HUES64 (cell line): ENCODE results near the gene CYCS.
"Not testable (repeated sequence)": the region's sequence is repeated elsewhere in the genome, so short reads cannot be mapped to it uniquely, and the experiment has no call there.

Experiments used
- H3K27ac ChIP-seq: 2 replicates; pipeline ENCODE4 v1.7.0; 2013; ENCODE audit warnings: low read depth, low read length, inconsistent platforms
- H3K27me3 ChIP-seq: 2 replicates; pipeline ENCODE4 v1.6.1; 2013; ENCODE audit warnings: mild to moderate bottlenecking, low read length; ENCODE audit not compliant: insufficient read depth
- H3K36me3 ChIP-seq: 2 replicates; pipeline ENCODE4 v1.6.1; 2013; ENCODE audit warnings: mild to moderate bottlenecking, low read length; ENCODE audit not compliant: insufficient read depth
- H3K4me1 ChIP-seq: 2 replicates; pipeline ENCODE4 v1.6.1; 2013; ENCODE audit warnings: mild to moderate bottlenecking, low read length, moderate library complexity; ENCODE audit not compliant: insufficient read depth
- H3K4me3 ChIP-seq: 2 replicates; pipeline ENCODE4 v1.5.1; 2013; ENCODE audit warnings: mild to moderate bottlenecking, low read length, moderate library complexity
- H3K9ac ChIP-seq: 2 replicates; pipeline ENCODE4 v1.6.1; 2013; ENCODE audit warnings: mild to moderate bottlenecking, low read depth, low read length
- H3K9me3 ChIP-seq: 2 replicates; pipeline ENCODE4 v1.6.1; 2013; ENCODE audit warnings: low read depth, low read length; ENCODE audit not compliant: insufficient read depth
- WGBS: fragments of 150-250, 120-280 bp; methylation state at CpG from one replicate; pipeline ENCODE4 v1.1.7; 2013; ENCODE audit warnings: missing lambda C conversion rate; 5-methylcytosine and 5-hydroxymethylcytosine counted together

The CYCS gene

DNA sequence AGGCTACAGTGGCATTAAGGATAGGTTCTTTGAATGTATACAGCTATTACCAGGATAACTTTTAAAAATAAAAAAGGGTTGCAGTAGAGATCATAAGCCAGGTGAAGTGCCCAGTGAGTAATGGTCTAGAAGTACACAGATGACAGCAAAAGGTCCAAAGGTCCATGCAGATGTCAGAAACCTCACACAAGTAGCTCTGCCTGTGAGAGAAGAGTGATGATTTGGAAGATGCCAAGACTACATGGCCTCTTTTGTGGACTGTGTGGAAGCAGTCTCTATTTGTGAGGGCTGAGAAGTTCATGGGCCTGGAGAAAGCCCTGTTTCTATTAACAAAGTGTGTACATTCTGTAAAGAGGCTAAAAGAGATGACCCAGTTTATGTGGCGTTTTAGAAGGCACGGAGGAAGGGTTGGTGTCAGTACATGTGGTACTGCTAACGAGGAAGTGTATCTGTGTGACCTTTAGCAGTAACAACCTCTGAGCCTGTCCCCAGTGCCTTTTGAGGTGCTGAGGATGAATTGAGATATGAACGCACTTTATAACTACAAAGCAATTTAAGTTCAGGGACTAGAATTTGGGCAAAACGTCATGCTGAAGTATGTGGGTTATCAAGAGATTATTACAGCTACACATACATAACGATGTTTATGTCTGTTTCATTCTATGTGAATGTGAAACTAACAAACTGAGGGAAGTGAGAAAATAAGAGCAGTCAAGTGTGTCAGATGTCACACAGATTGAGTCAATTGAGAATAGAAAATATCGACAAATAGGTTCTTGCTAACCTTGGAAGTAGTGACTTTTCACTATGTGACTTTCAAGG lies 7.6 kb downstream of the CYCS start:
- H3K4me3 ChIP-seq = no peak overlapping the region
- H3K27ac ChIP-seq = no peak overlapping the region
- no peaks in the 10 kb centered on the region for H3K27me3 ChIP-seq
- H3K4me1 ChIP-seq = no peaks in the 10 kb centered on the region
- H3K36me3 ChIP-seq = peaks cover 41% of the 10 kb centered on the region
- no peaks in the 10 kb centered on the region for H3K9me3 ChIP-seq
- no peak overlapping the region for H3K9ac ChIP-seq
- 92% methylated on average over 5 of the region's 7 CpGs for WGBS

DNA sequence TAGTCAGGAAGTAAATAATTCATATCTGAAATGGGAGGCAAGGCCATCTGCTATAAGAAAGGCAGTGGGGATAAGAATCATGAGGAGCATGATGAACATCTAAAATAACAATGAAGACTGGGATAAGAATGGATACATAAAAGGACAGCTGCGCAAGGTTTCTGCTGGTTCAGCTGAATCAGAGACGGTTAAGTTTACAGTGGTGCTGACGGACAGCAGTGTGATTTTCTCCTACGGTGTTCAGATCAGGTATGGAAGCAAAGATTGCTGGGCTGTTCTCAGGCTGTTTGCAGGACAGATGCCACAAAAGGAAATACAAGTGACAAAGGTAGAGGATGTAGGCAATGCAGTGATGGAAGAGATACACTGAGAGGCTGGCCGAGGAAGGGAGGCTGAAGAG lies 8.4 kb downstream of the CYCS start:
- Histone ChIP-seq H3K9me3 (no peaks in the 10 kb centered on the region), H3K4me3 (no peak overlapping the region), H3K27me3 (no peaks in the 10 kb centered on the region), H3K9ac (no peak overlapping the region), H3K4me1 (no peaks in the 10 kb centered on the region), H3K36me3 (peaks cover 33% of the 10 kb centered on the region), H3K27ac (no peak overlapping the region)
- 89% methylated on average over 5 of the region's 5 CpGs for WGBS

DNA sequence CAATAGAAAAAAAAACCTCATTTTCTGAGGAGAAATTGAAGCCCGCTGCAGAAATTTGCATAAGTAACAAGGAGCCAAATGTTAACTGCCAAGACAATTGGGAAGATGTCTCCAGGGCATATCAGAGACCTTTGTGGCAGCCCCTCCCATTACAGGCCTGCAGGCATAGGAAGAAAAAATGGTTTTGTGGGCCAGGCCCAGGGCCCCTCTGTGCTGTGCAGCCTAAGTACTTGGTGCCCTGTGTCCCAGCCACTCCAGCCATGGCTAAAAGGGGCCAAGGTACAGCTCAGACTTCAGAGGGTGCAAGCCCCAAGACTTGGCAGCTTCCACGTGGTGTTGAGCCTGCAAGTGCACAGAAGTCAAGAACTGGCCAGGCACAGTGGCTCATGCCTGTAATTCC lies 14.5 kb downstream of the CYCS start:
- not testable (repeated sequence) for H3K9me3 ChIP-seq, H3K4me3 ChIP-seq, H3K36me3 ChIP-seq, H3K9ac ChIP-seq, H3K4me1 ChIP-seq, H3K27me3 ChIP-seq, H3K27ac ChIP-seq
- 90% methylated on average over 2 of the region's 2 CpGs for WGBS

DNA sequence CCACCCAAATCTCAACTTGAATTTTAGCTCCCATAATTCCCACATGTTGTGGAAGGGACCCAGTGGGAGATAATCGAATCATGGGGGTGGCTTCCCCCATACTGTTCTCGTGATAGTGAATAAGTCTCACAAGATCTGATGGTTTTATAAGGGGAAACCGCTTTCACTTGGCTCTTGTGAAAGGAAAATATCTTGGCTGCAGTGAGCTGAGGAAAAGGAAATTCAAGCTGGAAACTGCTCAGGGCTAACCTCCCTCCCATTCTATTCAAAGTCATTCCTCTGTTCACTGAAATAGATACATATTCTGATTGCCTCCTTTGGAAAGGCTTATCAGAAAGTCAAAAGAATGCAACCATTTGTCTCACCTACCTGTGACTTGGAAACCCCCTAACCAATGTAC lies 15.8 kb downstream of the CYCS start:
- H3K9ac ChIP-seq = no peak overlapping the region

DNA sequence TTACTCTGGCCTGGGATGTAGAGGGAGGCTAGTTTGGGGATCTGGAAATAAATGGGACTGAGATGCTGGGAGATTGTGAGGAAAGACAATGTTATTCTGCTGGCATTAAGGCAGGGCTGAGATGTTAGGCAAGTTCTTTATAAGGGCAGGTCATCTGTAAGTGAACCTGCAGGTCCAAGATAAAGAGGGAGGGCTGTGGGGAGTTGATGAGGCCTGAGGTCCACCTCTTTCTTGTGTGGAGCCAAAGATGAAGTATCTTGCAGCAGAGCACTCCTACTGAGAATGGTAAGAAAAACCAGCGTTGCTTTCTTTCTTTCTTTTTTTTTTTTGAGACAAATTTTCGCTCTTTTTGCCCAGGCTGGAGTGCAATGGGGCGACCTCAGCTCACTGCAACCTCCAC lies 19.1 kb downstream of the CYCS start:
- no peak overlapping the region for H3K9ac ChIP-seq
- no peaks in the 10 kb centered on the region for H3K27me3 ChIP-seq
- no peaks in the 10 kb centered on the region for H3K4me1 ChIP-seq
- no peak overlapping the region for H3K27ac ChIP-seq
- 90% methylated on average over 3 of the region's 3 CpGs for WGBS
- no peaks in the 10 kb centered on the region for H3K36me3 ChIP-seq
- H3K4me3 ChIP-seq = no peak overlapping the region
- H3K9me3 ChIP-seq = no peaks in the 10 kb centered on the region

More for the DNA sequence above, 15.8 kb downstream of the CYCS start:
- WGBS = 79% methylated on average over 3 of the region's 3 CpGs
- Histone ChIP-seq H3K4me3 (no peak overlapping the region), H3K36me3 (no peaks in the 10 kb centered on the region), H3K9me3 (no peaks in the 10 kb centered on the region), H3K27ac (no peak overlapping the region), H3K4me1 (no peaks in the 10 kb centered on the region), H3K27me3 (no peaks in the 10 kb centered on the region)

DNA sequence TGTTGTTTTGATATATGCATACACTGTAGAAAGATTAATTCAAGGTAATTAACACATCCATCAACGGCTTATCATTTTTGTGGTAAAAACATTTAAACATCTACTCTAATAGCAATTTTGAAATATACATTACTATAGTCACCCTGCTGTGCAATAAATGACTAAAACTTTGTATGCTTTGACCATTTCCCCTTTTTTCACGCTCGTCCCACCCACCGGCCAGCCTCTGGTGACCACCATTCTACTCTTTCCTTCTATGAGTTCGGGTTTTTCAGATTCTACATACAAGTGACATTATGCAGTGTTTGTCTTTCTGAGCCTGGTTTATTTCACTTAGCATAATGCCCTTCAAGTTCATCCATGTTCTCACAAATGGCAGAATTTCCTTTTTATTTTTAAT lies 21.3 kb downstream of the CYCS start:
- no peak overlapping the region for H3K27ac ChIP-seq
- no peak overlapping the region for H3K4me3 ChIP-seq
- H3K9ac ChIP-seq = no peak overlapping the region
- no peaks in the 10 kb centered on the region for H3K27me3 ChIP-seq
- H3K36me3 ChIP-seq = no peaks in the 10 kb centered on the region
- H3K9me3 ChIP-seq = no peaks in the 10 kb centered on the region
- WGBS = 96% methylated on average over 5 of the region's 5 CpGs
- H3K4me1 ChIP-seq = no peaks in the 10 kb centered on the region

DNA sequence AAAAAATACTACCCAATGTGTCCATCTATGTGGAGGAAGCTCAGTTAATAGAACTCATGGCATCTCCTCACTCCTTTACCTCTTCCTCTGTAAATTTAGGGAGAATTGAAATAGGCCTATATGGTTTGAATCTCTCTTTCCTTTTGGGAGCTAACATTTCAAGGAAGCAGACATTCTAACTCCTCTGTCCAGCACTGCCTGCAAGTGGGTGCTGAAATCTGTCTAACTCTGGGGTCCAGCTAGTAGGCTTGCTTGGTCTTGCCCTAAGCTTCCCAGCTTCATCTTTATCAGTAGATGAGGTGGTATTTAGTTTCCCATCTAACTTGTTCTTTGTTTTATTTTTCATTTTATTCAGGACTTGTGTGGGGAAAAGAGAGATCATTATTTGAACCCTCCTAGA lies 23.2 kb downstream of the CYCS start:
- Histone ChIP-seq H3K36me3 (no peaks in the 10 kb centered on the region), H3K4me3 (no peak overlapping the region), H3K9ac (no peak overlapping the region), H3K27me3 (no peaks in the 10 kb centered on the region), H3K27ac (no peak overlapping the region), H3K9me3 (no peaks in the 10 kb centered on the region), H3K4me1 (no peaks in the 10 kb centered on the region)

DNA sequence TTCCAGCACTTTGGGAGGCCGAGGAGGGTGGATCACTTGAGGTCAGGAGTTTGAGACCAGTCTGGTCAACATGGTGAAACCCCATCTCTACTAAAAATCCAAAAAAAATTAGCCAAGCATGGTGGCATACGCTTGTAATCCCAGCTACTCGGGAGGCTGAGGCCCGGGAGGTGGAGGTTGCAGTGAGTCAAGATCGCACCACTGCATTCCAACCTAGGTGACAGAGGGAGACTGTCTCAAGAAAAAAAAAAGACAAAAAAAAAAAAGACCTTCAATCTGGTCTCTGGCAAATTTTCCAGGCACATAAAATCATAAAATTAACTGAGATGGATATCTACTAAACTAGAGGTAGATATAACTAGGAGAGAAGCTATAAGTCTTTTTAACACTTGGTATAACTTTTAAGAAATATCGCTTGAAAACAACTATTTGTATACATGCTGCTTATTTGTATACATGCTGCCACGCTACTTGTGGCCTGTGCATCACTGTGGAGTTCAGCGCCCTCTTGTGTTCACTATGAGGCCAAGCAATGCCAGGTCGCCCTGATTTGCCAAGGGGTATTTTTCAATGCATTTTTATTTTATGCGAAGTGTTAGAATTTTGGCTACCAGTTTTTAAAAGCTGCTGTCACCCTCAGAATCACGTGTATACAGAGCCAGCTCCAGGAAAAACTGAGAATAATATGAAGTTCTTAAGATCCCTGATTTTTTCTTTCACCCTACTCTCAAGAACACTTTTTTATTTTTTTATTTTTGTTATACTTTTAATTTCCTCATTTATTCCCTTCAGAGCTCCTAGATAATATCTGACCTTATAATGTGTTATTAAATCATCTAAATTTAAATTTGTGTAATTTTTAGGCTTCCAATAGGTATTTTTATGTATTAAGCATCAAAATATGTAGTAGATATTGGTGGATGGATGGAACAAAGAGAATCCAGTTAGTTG lies 26.7 kb downstream of the CYCS start:
- H3K4me3 ChIP-seq = no peak overlapping the region
- 34% methylated on average over 11 of the region's 11 CpGs for WGBS

DNA sequence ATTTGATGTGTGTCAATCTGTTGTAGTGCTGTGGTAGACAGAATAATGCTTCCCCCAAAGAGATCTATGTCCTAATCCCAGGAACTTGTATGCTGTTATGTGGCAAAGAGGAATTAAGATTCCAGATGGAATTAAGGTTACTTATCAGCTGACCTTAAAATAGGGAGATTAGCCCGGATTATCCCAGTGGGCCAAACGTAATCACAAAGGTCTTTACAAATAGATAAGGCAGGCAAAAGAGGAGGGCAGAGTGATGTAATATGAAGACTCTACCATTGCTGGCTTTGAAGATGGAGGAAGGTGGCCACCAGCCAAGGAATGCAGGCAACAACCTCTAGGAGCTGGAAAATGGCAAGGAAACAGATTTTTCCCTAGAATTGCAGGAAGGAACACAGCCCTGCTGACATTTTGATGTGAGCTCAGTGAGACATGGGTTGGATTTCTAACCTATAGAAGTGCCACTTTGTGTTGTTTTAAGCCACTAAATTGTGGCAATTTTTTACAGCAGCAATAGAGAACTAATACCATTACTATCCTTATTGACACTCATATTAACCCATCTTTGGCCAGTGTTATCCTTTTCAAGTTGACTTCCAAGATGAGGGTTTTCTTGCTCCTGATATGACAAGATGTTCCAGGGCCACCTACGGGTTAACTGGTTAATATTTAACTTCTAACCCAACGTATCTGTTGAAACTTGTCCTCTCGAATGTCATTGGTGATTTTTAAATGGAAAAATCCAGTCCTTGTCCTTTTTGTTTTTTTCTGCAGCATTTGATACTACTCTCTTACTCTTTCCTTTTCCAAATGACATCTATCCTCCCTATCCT lies 29.3 kb downstream of the CYCS start:
- Histone ChIP-seq H3K9me3 (no peaks in the 10 kb centered on the region), H3K4me3 (no peak overlapping the region), H3K27ac (no peak overlapping the region), H3K4me1 (no peaks in the 10 kb centered on the region), H3K36me3 (no peaks in the 10 kb centered on the region), H3K27me3 (no peaks in the 10 kb centered on the region), H3K9ac (no peak overlapping the region)
- WGBS = 86% methylated on average over 5 of the region's 5 CpGs

More for the DNA sequence above, 26.7 kb downstream of the CYCS start:
- Histone ChIP-seq H3K36me3 (no peaks in the 10 kb centered on the region), H3K27ac (no peak overlapping the region), H3K9ac (no peak overlapping the region), H3K4me1 (no peaks in the 10 kb centered on the region), H3K27me3 (no peaks in the 10 kb centered on the region), H3K9me3 (no peaks in the 10 kb centered on the region)

DNA sequence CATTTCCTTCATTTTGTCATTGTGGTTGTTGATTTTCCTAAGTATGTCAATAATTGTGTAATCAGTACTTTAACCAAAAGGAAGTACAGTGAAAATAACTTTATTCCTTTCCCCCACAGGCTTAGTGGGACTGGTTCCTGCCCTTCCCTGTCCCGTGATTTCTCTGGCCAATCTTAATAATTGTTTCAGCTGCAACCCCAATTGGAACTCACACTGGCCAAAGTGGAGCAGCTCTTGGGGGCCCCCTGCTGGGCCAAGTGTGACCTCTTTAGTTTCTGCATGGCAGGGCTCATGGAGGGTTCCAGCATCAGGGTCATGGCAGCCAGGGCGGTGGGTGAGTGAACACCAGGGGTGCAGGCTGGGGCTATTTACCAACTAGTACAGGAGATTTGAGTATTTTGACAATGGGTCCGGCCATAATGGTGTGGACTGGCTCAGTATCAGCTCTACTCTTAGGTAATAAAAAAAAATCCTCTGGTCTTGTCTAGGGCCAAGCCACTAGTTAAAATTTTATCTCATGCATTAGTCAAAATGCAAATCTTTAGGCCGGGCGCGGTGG lies 31.7 kb downstream of the CYCS start:
- Histone ChIP-seq H3K9ac (no peak overlapping the region), H3K27ac (no peak overlapping the region), H3K27me3 (no peaks in the 10 kb centered on the region), H3K4me1 (no peaks in the 10 kb centered on the region), H3K4me3 (no peak overlapping the region), H3K36me3 (no peaks in the 10 kb centered on the region), H3K9me3 (no peaks in the 10 kb centered on the region)
- WGBS = 80% methylated on average over 6 of the region's 6 CpGs
